ACC112 (cell line): ENCODE results near the gene WNT3.

Experiments
- H2AFZ ChIP-seq: fragments of 200-600 bp; sonication (generic); one replicate; pipeline ENCODE4 v1.6.0; 2017; ENCODE audit warnings: antibody characterized with exemption, low read length; ENCODE audit not compliant: unreplicated experiment
- H3K27ac ChIP-seq: fragments of 200-600 bp; sonication (generic); 2 replicates; pipeline ENCODE4 v1.5.1; 2014; ENCODE audit warnings: low read depth, mild to moderate bottlenecking, antibody characterized with exemption, low read length, moderate library complexity
- H3K27me3 ChIP-seq: fragments of 200-600 bp; sonication (generic); 2 replicates; pipeline ENCODE4 v1.6.1; 2014; ENCODE audit warnings: mild to moderate bottlenecking, antibody characterized with exemption, low read length, moderate library complexity, mixed read lengths; ENCODE audit not compliant: insufficient read depth
- H3K36me3 ChIP-seq: fragments of 200-600 bp; sonication (generic); 2 replicates; pipeline ENCODE4 v1.6.1; 2016; ENCODE audit warnings: mild to moderate bottlenecking, antibody characterized with exemption, low read length, moderate library complexity, mixed read lengths; ENCODE audit not compliant: insufficient read depth
- H3K4me1 ChIP-seq: fragments of 200-600 bp; sonication (generic); one replicate; pipeline ENCODE4 v1.6.1; 2016; ENCODE audit warnings: low read length, mixed read lengths; ENCODE audit not compliant: insufficient read depth, unreplicated experiment, control insufficient read depth
- H3K4me3 ChIP-seq: fragments of 200-600 bp; sonication (generic); 2 replicates; pipeline ENCODE4 v1.5.1; 2014; ENCODE audit warnings: mild to moderate bottlenecking, low read depth, low read length
- H3K79me2 ChIP-seq: fragments of 200-600 bp; sonication (generic); one replicate; pipeline ENCODE4 v1.6.0; 2016; ENCODE audit warnings: low read length; ENCODE audit not compliant: control insufficient read depth, unreplicated experiment, insufficient read depth

The WNT3 gene

DNA sequence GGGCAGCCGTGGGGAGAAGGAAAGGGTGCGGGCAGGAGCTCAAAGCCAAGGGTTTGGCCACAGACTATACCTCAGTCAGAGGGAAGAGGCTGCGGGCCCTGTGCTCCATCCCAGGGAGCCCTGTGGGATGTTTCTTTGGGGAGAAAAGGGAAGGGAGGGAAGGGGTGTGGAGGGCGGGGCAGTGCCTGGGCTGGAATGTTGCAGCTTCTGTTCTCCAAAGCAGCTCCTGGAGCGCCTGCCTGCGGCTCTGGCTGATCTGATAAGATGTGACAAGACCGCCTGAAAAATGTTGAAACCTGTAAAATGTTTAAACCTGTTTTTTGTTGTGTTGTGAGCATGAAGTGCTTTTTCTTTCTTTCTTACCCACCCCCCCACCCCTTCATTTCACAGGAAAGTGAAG is 32.8 kb downstream of the WNT3 start:
- no peaks in the 10 kb centered on the region for H3K36me3 ChIP-seq
- H3K79me2 ChIP-seq = no peaks in the 10 kb centered on the region
- H3K27ac ChIP-seq = no peak overlapping the region
- peaks cover 6% of the 10 kb centered on the region; the same call in 1 of the 2 replicates for H3K27me3 ChIP-seq
- H3K4me3 ChIP-seq = no peak overlapping the region
- no peaks in the 10 kb centered on the region for H3K4me1 ChIP-seq
- no peak overlapping the region for H2AFZ ChIP-seq

DNA sequence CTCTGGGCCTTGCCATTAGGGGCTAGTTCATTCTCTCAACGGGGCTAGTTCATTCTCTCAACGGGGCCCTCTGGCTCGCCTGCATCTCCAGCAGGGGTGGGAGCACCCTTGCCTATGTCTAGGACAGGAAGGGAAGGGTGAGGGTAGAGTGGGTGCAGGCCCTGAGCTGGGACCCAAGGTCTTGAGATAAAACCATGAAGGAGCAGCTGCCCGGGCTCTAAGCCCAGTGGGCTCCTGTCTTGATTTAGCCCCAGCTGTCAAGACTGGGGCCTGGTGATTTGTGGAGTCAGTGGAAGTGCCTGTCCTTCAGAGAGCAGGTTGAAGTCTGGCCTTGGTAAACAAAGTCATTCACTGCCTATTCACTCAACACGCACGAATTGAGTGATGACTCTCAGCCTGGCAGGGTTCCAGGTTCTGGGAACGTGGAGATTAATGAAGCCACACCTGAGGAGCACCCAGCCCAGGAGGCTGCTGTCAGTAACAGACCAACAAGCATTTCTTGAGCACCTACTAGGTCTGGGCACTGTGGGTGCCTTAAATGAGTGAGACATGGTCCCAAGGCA is 35.4 kb downstream of the WNT3 start:
- Histone ChIP-seq H3K79me2 (no peaks in the 10 kb centered on the region), H3K27ac (no peak overlapping the region), H3K4me3 (no peak overlapping the region), H3K27me3 (no peaks in the 10 kb centered on the region), H3K4me1 (no peaks in the 10 kb centered on the region), H3K36me3 (no peaks in the 10 kb centered on the region), H2AFZ (no peak overlapping the region)

DNA sequence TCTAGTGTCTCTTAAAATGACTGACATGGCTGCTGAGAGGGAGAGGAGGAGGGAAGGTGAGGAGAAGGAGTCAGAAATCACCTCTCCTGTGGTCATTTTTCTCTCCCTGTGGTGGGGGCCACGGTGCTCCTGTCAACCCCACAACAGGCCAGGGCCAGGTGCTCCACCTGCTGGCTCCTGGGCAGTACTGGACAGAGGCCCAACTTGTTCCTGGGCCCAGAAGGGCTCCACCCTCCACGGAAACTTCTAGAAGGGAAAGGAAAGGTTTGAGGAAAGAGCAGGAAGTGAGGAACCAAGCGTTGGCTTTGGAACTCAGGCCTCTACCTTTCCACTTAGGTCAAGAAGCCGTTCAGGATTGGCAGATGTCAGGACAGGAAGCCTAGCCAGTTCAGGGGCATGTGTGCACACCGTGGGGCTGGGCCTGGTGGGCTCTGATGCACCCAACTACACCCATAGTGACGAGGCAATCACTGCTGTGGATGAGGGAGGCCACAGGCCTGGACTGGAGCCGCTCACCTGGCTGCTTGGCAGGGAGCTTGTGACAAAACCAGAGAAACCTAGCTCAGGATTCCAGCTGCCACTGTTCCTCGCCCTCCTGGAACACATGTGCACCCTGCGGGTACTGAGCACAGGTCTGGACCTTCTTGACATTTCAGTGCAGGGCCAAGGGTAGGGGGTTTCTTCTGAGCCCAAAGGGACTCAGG is 36.1 kb downstream of the WNT3 start:
- Histone ChIP-seq H3K36me3 (no peaks in the 10 kb centered on the region), H3K27me3 (no peaks in the 10 kb centered on the region), H2AFZ (no peak overlapping the region), H3K4me3 (no peak overlapping the region), H3K4me1 (no peaks in the 10 kb centered on the region), H3K79me2 (no peaks in the 10 kb centered on the region), H3K27ac (no peak overlapping the region)

DNA sequence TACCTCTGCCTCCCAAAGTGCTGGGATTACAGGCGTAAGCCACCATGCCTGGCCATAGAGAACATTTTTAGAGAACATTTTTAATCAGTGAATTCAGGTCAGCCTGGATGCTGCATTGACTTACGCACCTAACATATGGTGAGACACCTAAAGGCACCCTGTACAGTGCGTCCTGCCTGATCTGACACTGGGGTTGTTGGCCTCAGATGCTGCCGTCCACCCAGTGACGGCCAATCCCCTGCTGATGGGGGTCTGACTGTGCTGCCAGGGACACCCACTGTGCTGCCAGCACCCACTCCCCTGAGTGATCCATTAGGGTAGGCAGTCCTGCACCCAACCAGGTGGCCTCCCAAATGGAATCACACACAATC is 38.5 kb downstream of the WNT3 start:
- H3K4me3 ChIP-seq = no peak overlapping the region
- H2AFZ ChIP-seq = no peak overlapping the region
- no peak overlapping the region for H3K27ac ChIP-seq
- H3K4me1 ChIP-seq = no peaks in the 10 kb centered on the region
- no peaks in the 10 kb centered on the region for H3K36me3 ChIP-seq
- no peaks in the 10 kb centered on the region for H3K27me3 ChIP-seq
- no peaks in the 10 kb centered on the region for H3K79me2 ChIP-seq

DNA sequence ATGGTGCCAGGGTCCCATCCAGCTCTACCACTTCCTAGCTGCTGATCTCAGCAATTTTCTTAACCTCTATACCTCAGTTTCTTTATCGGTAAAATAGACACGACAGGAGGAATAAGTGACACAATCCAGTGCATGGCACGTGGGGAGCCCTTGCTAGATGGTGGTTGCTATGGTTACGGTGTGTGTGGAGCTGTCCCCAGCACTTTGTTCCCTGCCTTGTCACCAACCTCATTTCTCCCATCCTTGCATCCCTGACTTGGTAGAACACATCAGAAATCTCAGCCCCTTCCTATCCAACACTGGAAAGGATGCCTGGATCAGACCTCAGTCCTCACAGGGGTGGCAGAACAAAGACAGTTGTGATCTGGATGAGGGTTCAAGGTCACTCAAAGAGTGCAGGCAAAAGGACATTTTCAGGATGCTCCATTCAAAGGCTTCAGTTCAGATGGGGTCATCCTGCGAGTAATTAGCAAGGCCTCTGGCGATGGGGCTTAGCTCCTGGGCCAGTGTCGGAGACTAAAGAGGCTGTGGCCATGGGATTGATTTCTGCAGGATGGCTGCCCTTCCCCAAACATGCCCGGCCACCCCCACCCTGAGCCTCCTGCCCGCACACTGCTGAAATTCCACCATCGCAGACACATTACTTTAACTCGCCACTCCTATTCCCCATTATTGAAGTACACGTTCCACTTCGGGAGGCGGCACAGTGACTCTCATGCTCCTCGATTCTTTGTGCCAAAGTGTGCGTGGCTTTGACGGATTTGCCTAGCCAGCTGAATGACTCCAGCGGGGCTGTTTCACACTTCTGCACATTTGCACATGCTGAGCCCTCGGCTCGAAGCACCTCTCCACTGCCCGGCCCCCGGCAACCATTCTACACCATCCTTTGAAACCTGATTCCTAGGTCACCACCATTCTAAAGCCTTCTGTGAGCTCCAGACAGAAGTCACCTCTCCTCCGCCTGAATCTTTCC is 40.3 kb downstream of the WNT3 start:
- H3K36me3 ChIP-seq = no peaks in the 10 kb centered on the region
- H3K4me1 ChIP-seq = peaks cover 4% of the 10 kb centered on the region
- no peaks in the 10 kb centered on the region for H3K79me2 ChIP-seq
- no peak overlapping the region for H2AFZ ChIP-seq
- H3K27ac ChIP-seq = no peak overlapping the region
- H3K27me3 ChIP-seq = no peaks in the 10 kb centered on the region
- H3K4me3 ChIP-seq = no peak overlapping the region

DNA sequence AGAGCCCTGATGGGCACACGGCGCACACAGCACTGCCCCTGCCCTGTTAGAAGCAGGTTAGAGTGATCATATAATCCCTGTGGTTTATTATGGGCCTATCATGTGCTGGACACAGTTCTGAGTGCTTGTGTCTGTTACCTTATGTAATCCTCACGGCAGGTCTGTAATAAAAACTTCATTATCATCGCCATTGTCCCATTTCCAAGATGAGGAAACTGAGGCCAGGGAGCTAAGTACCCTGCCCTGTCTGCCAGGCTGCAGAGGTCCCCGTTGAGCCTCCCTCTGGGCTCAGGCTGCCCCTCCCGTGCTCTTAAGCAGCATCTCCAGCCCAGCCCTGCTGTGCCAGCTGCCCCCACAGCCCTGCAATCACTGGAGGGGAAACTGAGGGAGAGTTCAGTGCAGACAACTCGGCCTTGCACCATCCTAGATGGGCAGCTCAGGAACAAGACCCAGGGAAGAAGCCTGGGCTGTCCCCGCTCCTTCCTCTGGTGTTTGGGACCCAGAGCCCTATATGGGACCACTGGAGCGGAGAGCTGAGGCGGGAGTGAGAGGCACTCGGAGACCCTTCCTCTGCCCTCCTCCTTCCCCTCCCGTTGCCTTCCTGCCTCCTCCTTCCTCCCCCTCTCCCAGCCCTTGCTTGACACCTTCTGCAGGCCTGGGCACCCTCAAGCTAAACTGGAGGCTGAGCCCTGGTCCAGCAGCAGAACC is 42.0 kb downstream of the WNT3 start:
- Histone ChIP-seq H3K27me3 (no peaks in the 10 kb centered on the region), H3K4me3 (no peak overlapping the region), H3K4me1 (peaks cover 4% of the 10 kb centered on the region), H2AFZ (no peak overlapping the region), H3K27ac (no peak overlapping the region), H3K79me2 (no peaks in the 10 kb centered on the region), H3K36me3 (no peaks in the 10 kb centered on the region)

DNA sequence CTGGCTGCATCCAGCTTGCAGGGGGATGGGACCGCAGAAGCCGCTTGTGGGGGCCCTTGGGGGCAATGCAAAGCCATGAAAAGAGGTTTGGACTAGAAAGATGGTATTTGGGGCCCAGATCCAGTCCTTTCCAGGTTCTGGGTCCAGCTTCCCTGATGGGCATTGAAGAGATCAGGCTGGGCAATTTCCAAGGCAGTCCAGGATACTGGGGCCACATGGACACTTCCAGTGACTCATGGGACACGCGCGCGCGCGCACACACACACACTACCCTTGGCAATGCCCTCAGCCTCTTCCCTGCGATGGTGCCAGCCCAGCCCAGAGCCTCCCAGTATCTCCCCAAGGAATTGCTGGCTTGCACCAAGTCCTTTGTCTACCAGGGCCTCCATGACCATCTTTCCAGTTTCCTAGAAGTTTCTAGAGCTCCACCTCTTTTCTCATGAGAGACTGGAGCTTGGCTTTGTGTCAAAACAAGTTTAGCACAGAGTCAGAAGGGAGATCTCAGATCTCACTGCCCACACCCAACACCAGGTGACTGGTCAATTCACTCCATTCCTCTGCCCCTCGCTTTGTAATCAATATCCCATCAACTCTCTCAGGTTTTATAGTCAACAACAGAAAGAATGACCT is 44.3 kb downstream of the WNT3 start:
- Histone ChIP-seq H3K27me3 (no peaks in the 10 kb centered on the region), H2AFZ (no peak overlapping the region), H3K4me1 (peaks cover 14% of the 10 kb centered on the region)

DNA sequence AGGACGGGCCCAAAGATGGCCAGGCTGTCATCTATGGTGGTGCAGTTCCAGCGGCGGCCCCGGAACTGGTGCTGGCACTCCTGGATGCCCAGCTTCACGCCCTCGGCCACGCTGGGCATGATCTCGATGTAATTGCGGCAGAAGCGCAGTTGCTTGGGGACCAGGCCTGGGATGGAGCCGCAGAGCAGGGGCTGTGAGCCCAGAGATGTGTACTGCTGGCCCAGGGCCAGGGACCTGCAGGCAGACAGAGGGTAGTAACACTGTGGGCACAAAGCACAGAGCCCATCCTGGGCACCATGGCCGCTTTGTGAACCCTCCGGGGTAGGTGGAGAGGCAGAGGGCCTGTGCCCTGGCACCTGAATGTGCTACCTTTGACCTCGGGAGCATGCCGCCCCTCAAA is 44.8 kb downstream of the WNT3 start:
- no peaks in the 10 kb centered on the region for H3K79me2 ChIP-seq
- no peak overlapping the region for H2AFZ ChIP-seq
- peaks cover 14% of the 10 kb centered on the region for H3K4me1 ChIP-seq
- H3K36me3 ChIP-seq = no peaks in the 10 kb centered on the region
- no peaks in the 10 kb centered on the region for H3K27me3 ChIP-seq
- H3K27ac ChIP-seq = no peak overlapping the region
- no peak overlapping the region for H3K4me3 ChIP-seq

More for the DNA sequence above, 44.3 kb downstream of the WNT3 start:
- H3K27ac ChIP-seq = no peak overlapping the region
- no peaks in the 10 kb centered on the region for H3K79me2 ChIP-seq
- H3K4me3 ChIP-seq = no peak overlapping the region
- H3K36me3 ChIP-seq = no peaks in the 10 kb centered on the region

DNA sequence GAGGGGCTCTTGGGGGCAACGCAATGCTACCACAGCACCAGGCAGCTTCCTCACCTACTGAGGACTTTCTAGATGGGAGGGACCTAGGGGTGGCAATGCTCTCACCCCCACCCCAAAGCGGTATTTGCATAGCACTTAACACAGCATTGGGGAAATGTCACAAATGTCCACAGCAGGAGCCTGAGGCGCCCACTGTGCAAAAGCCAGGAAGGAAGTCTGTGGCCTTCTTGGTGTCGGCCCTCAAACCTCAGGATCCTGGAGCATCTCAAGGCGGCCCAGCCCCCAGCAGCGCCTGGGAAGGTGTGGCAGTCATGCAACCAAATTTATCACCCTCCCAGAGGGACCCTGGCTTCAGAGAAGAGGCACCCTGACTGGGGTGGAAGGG is 45.3 kb downstream of the WNT3 start:
- H3K27me3 ChIP-seq = no peaks in the 10 kb centered on the region
- no peaks in the 10 kb centered on the region for H3K79me2 ChIP-seq
- no peaks in the 10 kb centered on the region for H3K36me3 ChIP-seq
- no peak overlapping the region for H3K27ac ChIP-seq
- H2AFZ ChIP-seq = no peak overlapping the region
- no peak overlapping the region for H3K4me3 ChIP-seq
- H3K4me1 ChIP-seq = peaks cover 14% of the 10 kb centered on the region
